ENCODE measurements around the gene PCSK7.
A peak's percentile ranks its signal among the peaks of the same experiment; 100 is the strongest.
"Not testable (repeated sequence)": the region's sequence is repeated elsewhere in the genome, so short reads cannot be mapped to it uniquely, and the experiment has no call there.

PCSK7 gene

DNA sequence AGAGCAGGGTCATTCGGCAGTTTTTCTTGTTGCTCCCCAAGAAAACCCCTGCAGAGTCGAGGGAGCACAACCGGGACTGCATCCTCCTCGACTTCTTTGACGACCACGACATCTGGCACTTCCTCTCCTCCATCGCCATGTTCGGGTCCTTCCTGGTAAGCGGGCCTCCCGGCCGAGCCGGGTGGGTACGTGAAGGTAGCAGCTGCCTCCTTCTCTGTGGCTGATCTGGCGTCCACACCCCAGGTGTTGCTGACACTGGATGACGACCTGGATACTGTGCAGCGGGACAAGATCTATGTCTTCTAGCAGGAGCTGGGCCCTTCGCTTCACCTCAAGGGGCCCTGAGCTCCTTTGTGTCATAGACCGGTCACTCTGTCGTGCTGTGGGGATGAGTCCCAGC lies 36.1 kb downstream of the PCSK7 start:
- no peak for DNase-seq

DNA sequence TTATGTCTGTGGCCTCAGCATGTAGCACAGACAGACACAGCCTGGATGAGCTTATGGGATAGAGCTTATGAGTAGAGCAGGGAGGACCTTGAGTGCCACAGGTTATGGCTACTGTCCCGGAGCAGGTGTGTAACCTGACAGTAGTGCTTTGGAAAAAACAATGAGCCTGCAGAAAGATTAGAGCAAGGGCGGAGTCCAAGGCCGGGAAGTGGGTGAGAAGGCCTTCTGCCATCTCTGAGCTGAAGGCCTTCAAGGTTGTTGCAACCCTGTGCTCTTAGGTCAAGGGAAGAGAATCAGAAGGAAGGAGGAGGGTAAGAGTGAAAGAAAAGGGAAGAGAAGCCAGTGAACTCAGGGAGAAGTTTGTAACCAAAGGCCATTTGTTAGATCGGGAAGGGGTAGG lies 36.6 kb downstream of the PCSK7 start:
- no peak for DNase-seq

DNA sequence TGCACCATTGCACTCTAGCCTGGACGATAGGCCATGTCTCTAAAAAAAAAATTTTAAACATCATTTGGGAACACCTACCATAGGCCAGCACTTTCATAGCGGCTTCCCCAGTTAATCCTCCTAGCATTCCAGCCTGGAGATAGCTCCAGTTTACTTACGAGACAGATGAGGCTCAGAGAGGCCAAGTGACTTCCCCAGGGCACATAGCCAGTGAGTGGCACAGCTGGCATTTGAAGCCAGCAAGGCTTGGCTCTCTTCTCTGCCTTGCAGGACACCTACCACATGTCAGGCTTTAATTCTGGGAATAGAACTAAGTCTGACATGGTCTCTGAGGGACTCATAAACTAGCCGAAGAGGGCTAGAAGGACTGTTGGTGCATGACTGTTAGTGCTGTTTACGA lies 37.6 kb downstream of the PCSK7 start:
- DNase-seq: no peak

DNA sequence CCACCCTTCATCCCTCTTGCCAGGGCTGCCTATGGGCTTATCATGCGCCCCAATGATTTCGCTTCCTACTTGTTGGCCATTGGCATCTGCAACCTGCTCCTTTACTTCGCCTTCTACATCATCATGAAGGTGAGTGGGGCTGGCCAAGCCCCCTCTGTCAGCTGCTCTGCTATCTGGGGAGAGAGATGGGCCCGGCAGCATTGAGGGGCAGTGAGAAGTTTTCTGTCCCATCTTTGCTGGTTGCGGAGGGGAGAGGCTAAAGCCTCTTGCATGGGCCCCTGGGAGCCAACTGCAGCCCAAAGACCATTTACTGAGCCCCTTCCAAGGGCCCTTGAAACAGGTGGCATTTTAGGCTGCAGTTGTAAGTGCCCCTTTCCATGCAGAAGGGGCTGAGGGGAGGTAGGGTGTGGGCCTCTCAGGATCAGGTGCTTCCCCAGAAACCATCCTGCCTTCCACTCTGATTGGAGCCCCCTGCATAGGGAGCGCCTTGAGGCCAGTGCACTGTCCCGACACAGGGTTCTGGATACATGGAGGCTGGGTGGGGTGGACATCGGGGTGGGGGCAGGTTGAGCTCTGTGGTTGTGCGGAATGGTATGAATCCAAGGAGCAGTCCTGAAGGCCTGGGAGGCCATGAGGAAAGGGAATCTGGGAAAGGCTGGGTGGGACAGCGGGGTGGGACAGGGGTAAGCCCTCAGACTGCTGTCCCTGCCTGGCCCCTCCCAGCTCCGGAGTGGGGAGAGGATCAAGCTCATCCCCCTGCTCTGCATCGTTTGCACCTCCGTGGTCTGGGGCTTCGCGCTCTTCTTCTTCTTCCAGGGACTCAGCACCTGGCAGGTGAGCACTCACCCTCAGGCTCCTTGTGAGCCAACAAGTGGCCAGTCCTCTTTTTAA lies 38.5 kb downstream of the PCSK7 start:
- no peak for DNase-seq

DNA sequence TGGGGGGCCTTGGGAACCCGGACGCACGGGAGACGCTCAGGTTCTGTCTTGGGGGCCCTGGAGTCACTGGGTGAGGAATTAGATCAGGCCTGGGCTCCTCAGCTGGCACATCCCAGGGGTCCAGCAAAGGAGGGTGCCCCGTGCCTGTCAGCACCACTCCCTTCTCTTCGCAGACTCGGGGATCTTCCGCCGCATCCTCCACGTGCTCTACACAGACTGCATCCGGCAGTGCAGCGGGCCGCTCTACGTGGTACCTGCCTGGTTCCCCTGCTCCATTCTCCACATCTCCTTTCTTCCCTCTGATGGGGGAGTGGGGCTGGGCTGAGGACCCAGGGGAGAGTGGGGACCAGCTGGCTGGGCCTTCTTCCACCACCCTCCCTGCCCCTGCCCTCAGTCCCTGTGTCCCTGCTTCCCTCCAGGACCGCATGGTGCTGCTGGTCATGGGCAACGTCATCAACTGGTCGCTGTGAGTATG lies 39.4 kb downstream of the PCSK7 start:
- no peak for DNase-seq

DNA sequence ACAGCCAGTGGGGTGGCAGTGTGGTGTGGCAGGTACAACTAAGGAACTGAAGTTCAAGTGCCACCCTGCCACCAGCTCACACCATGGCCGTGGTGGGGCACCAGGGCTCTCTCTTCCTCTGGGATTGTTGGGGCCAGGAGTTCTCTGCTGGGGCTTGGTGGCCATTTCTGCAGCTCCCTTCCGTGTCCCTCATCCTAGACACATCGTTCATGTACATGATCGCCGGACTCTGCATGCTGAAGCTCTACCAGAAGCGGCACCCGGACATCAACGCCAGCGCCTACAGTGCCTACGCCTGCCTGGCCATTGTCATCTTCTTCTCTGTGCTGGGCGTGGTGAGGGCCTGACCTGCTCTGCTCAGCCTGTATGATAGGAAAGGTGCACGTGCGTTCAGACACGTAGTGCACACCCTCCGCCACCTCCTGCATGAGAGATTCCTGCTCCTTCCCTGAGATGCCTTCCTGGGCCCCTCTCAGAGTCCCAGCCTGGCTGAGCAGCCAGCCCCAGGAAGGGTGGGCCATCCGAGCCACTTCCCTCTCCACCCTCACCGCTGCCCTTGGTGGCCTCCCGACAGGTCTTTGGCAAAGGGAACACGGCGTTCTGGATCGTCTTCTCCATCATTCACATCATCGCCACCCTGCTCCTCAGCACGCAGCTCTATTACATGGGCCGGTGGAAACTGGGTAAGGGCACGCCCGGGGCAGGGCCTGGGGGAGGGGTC lies 40.0 kb downstream of the PCSK7 start:
- DNase-seq: no peak

DNA sequence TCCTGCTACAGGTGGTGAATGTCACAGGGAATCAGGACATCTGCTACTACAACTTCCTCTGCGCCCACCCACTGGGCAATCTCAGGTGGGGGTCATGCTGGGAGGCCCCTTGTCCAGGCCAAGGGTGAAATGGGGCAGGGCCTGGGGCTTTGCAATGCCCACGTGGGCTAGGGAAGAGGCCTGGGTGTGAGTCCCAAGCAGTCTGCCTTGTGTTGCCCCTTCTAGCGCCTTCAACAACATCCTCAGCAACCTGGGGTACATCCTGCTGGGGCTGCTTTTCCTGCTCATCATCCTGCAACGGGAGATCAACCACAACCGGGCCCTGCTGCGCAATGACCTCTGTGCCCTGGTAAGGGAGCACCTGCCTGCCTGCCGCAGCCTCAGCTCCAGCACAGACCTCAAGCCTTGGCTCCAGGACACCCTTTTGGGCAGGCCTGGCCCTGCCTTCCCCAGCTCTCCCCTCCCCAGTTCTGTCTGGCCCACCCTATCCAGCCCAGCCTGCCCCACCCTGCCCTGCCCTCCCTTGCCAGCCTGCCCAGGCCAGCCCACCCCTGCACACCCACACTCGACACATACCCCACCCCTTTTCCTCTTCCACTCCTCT lies 41.8 kb downstream of the PCSK7 start:
- no peak for DNase-seq

DNA sequence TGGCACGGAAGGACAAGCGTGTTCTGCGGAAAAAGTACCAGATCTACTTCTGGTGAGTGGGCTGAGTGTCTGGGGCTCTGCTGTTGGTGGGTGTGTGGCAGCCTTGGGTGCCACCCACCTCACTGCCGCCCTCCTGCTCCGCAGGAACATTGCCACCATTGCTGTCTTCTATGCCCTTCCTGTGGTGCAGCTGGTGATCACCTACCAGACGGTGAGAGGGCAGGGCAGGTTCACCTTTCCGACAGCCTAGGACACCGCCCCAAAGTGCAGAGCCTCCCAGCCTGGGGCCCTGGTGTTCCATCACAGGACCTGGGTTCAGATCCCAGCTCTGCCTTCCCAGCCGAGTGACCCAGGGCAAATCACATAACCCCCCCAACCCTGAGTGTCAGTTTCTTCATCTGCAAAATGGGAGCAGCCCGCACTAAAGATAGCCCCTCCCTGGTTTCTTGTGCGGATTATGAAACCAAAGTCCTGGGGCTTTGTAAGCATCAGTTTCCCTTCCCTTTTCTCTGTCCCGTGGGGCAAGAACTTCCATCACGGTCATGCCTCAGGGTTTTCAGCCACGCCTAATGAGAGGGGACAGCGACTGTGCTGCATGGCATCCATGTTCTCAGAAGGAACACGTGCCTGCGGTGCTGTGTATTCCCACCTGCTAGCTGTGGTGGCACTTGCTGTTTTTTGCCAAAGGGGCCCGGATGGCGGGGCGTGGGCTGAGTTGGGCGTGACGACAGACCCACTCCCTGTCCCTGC lies 42.5 kb downstream of the PCSK7 start:
- DNase-seq: no peak

DNA sequence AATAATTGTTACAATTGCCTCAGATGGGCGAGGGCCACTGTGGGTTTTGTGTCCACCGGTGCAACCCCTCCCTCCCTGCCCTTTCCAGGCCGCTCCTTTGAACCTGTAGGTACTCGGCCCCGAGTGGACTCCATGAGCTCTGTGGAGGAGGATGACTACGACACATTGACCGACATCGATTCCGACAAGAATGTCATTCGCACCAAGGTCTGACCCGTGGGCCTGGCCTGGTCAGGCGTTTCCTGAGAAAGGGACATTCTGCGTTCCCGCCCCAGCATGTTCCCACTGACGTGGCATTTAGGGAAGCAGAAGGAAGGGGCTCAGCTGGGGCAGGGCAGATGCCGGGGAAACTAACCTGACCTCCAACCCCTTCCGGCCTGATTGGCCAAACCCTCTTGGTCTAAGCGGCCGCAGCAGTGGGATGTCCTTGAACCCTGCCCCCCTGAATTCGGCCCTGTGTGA lies 43.2 kb downstream of the PCSK7 start:
- DNase-seq: no peak

DNA sequence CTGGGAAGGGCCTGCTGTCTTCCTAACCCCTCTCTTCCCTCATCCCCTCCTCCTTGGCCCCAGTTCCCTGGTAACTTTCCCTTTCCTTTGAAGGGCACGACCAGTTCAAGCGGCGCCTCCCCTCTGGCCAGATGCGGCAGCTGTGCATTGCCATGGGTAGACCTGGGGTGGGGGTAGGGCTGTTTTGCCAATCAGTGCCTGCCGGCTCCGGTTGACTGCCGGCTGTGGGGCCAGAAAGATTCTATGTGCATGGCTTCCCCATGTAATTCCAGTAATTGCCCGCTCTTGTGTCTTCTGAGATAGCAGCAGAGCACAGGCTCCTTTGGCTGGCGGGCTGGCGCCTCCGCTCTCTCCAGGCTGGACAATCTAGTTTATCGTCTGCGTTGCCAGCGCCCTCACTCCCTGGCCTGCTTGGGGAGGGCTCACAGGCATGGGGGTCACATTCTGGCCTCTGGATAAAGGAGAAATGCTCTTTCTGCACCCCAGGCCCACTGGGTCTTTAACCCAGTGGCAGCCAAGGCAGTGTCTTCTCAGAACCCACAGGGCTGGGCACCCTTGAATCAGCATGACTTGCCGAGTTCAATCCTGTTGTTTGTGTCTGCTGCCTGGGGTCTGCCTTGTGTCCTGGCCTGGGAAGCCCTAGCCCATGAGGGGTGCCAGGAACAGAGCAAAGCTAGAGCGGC lies 43.9 kb downstream of the PCSK7 start:
- DNase-seq: no peak

DNA sequence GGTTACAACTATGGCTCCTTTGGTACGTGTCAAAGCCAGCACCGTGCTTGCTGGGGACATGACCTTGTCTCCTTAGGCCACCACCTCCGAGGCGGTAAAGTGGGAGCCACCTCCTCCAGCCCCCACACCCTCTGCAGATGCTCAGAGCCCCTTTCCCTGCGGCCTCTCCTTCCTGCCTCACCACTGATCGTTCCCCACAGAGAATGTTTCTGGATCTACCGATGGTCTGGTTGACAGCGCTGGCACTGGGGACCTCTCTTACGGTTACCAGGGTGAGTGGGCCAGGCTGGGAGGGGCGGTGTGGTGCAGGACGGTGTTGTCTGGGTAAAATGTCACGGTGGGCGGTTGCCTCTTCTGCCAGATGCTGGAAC lies 44.5 kb downstream of the PCSK7 start:
- no peak for DNase-seq

DNA sequence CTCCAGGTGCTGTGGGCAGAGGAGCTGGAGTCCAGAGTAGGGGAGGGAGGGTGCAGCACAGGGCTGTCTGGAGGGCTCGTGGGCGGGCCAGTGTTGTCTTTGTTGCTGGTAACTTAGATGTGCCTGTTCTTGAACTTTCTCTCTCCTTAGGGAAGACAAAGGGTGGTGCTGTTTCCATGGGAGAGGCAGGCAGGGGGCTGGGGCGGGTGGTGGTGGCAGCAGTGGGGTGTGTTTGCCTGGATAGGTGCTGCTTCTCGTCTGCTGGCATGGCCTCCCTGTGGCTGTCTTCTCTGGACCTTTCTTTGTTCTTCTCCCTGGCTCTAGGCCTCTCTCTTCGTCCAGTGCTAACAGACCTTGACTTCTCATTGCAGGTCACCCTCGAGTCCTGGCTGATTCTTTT lies 44.9 kb downstream of the PCSK7 start:
- no peak for DNase-seq

DNA sequence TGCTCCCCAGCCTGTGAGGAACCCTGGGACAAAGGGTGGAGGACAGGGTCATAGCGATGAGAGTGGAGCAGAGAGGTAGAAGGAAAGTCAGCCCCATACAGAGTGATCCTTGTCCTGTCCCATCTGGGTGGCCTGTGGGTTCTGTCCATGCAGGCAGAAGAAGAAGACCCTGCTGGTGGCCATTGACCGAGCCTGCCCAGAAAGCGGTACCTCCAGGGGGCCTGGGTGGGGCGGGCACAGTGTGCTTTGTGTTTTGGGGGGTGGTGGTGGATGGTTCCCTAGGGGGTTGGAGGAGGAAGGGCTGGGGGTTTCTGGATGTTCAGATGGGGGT lies 45.5 kb downstream of the PCSK7 start:
- DNase-seq: no peak

DNA sequence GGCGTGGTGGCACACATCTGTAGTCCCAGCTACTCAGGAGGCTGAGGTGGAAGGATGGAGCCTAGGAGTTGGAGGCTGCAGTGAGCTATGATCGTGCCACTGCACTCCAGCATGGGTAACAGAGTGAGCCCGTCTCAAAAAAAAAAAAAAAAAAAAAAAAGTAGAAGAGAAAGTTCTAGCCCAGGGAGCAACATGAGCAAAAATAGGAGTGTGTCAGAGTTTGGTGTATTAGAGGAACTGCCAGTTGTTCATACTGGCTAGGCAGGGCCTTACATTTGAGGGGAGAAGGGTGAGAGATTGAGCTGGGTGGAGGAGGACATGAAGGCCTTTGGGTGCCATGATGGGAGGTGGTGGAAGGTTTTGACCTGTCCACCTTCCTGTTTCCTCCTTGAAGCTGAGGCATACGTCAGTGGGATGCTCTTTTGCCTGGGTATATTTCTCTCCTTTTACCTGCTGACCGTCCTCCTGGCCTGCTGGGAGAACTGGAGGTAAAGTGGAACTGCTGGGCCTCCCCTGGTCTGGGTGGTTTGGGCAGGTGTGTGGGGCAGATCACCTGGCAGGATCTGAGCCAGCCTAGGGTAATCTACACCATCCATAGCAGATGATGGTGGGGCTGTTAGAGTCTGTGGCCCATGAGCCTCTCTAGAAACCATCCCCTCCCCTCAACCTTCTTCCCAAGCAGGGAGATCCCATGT lies 46.0 kb downstream of the PCSK7 start:
- DNase-seq: no peak

DNA sequence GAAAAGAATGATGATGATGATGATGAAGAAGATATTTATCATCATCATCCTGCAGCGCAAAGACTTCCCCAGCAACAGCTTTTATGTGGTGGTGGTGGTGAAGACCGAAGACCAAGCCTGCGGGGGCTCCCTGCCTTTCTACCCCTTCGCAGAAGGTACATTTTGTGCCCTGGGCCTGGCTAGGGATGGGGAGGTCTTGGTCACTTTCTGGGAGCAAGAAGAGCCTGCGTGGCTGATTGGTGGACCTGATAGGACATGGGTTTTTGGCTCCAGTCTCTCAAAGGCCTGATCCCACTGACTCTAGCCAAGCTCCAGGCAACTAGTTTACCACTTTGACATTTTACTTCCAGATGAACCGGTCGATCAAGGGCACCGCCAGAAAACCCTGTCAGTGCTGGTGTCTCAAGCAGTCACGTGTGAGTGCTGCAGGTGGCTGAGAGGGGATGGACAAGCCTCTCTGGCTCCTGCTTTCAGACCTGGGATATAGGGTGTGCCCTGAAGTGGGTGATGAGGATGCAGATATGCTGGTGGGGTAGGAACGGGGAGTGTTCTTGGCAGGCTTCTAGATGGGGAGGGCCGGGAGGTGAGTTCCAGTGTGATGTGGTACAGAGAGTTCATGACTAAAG lies 48.0 kb downstream of the PCSK7 start:
- DNase-seq: no peak

DNA sequence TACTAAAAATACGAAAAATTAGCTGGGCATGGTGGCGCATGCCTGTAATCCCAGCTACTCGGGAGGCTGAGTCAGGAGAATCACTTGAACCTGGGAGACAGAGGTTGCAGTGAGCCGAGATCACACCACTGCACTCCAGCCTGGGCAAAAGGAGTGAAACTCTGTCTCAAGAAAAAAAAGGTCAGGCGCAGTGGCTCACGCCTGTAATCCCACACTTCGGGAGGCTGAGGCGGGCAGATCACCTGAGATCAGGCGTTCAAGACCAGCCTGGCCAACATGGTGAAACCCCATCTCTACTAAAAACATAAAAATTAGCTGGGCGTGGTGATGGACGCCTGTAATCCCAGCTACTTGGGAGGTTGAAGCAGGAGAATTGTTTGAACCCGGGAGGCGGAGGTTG lies 48.7 kb downstream of the PCSK7 start:
- DNase-seq: not testable (repeated sequence)

DNA sequence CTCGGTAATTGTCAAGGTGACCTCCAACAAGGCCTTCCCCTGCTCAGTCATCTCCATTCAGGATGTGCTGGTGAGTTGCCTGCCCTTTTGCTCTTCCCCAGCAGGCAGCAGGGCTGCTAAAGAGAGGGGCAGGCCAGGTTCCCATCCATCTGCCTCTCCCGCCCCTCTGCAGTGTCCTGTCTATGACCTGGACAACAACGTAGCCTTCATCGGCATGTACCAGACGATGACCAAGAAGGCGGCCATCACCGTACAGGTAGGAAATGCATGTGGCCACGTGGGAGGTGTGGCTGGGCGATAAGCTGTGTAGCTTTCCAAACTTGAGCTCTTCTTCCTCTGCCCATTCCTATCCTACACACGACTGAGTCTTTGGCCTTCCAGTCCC lies 49.3 kb downstream of the PCSK7 start:
- no peak for DNase-seq

DNA sequence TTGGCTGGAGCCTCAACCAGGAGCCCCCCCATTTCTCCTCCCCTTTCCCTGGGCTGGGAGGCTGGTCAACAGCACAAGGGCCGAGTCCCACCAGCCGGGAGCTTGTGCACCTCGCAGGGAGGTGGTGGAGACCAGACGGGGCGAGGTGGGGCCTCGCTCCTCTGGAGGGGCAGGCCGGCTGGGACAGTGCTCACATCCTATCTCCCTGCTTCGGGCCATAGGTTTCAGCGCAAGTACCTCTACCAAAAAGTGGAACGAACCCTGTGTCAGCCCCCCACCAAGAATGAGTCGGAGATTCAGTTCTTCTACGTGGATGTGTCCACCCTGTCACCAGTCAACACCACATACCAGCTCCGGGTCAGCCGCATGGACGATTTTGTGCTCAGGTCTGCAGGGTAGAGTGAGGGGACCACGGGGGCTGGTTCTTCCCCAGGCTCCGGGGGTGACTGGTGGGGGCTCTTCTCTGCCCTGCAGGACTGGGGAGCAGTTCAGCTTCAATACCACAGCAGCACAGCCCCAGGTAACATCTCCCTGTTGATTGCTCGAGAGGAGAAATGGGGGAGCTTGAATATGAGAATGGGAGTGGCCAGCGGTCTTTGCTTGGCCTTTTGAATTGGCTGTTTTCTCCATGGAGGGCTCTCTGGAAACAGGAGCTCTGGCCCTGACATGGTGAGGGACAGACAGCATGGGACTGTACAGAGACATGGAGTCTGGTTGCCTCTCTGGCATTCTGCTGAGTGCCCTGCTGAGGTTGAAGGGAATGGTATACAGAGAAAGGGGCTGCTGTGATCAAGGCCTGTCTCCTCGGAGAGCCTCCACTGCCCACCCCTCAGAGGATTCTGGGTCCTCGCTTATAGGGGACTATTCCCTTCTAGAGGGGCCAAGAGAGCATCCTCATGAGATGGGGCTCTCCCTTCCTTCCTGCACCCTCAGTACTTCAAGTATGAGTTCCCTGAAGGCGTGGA lies 50.0 kb downstream of the PCSK7 start:
- no peak for DNase-seq

DNA sequence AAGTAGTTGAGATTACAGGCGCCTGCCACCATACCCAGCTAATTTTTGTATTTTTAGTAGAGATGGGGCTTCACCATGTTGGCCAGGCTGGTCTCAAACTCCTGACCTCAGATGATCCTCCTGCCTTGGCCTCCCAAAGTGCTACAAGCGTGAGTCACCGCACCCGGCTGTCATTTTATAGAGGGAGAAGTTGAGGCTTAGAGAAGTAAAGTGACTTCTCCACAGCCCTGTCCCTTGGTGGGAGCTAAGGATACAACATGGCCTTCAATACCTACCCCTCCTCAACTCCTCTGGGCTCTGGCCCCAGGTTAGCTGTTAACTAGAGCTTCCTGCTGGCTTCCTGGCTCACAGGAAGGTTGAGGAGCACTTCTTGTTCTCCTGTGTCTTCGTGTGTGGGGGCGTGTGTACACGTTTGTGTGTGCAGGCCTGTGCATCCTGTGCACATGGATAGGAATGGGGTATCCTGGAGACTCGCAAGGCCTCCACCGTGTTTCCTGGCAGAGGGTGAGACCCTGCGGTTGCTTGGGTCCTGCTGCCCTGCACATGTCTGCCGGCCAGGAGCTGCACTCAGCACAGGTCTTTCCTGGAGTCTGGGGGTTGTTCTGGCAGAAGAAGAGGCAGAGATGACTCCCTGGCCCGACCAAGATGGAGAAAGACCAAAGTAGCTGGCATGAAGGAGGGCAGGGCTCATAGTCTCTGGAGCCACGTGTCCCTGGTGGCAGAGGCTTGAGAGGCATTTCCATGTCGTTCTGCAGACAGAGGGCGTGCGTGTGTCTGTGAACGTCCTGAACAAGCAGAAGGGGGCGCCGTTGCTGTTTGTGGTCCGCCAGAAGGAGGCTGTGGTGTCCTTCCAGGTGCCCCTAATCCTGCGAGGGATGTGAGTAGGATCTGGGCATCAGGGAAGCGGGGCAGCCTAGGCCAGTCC lies 51.0 kb downstream of the PCSK7 start:
- peak; percentile 63 for DNase-seq
